GM19372 (cell line): ENCODE data around the gene IFNL4.
"Not testable (repeated sequence)": the region's sequence is repeated elsewhere in the genome, so short reads cannot be mapped to it uniquely, and the experiment has no call there.

Experiments used
- ATAC-seq: cut with Tn5 transposase; IDR thresholded peaks from one replicate; pipeline ENCODE4 v1.9.1; 2021; ENCODE audit warnings: mild to moderate bottlenecking, low read depth, moderate library complexity; ENCODE audit not compliant: unreplicated experiment

Gene IFNL4

GRCh38 chr19:39230096-39230764 is 18.4 kb downstream of the IFNL4 start:
- no peak for ATAC-seq

GRCh38 chr19:39224910-39225309 is 23.7 kb downstream of the IFNL4 start:
- no peak for ATAC-seq

- ATAC-seq, result no peak
Observed at GRCh38 chr19:39223703-39224279, 24.9 kb downstream of the IFNL4 start.

GRCh38 chr19:39219108-39219507 is 29.5 kb downstream of the IFNL4 start:
- ATAC-seq, result not testable (repeated sequence)

GRCh38 chr19:39218230-39219007 is 30.2 kb downstream of the IFNL4 start:
- no peak for ATAC-seq

- no peak for ATAC-seq
Observed at GRCh38 chr19:39217094-39217493, 31.6 kb downstream of the IFNL4 start.

- ATAC-seq, result not testable (repeated sequence)
Observed at GRCh38 chr19:39215323-39215722, 33.3 kb downstream of the IFNL4 start.

GRCh38 chr19:39212375-39212742 is 36.3 kb downstream of the IFNL4 start:
- no peak for ATAC-seq

- ATAC-seq, result no peak
Observed at GRCh38 chr19:39211731-39212374, 36.8 kb downstream of the IFNL4 start.

GRCh38 chr19:39209196-39209595 is 39.5 kb downstream of the IFNL4 start:
- no peak for ATAC-seq

GRCh38 chr19:39208175-39208795 is 40.4 kb downstream of the IFNL4 start:
- no peak for ATAC-seq

- no peak for ATAC-seq
Observed at GRCh38 chr19:39207293-39207836, 41.3 kb downstream of the IFNL4 start.

- ATAC-seq, result no peak
Observed at GRCh38 chr19:39206122-39206521, 42.5 kb downstream of the IFNL4 start.

GRCh38 chr19:39205449-39205764 is 43.2 kb downstream of the IFNL4 start:
- no peak for ATAC-seq

GRCh38 chr19:39203372-39204341 is 45.0 kb downstream of the IFNL4 start, which contains the start of gene SYCN:
TSS of gene SYCN (minus strand) at chr19:39204263. CDS start at chr19:39204254, 9 bp downstream.
- no peak for ATAC-seq

GRCh38 chr19:39202998-39203355 is 45.7 kb downstream of the IFNL4 start:
- no peak for ATAC-seq

GRCh38 chr19:39200803-39201115 is 47.9 kb downstream of the IFNL4 start:
- ATAC-seq, result no peak

GRCh38 chr19:39200066-39200802 is 48.4 kb downstream of the IFNL4 start:
- ATAC-seq, result no peak

- ATAC-seq, result no peak
Observed at GRCh38 chr19:39199025-39199424, 49.6 kb downstream of the IFNL4 start.
